Common myeloid progenitor, CD34-positive (primary cell): ENCODE measurements around the gene STON1.

Source experiments
- CTCF ChIA-PET: fragments of 350-600 bp; sonication (Branson Sonifier 250); formaldehyde crosslinking; loops from one replicate; lab custom pipeline; 2021; ENCODE audit warnings: antibody characterized with exemption; lab: Charles Lee
- POLR2A ChIA-PET: fragments of 350-600 bp; sonication (Branson Sonifier 250); formaldehyde crosslinking; loops from one replicate; lab custom pipeline; 2021; ENCODE audit warnings: antibody characterized with exemption; lab: Charles Lee
- DNase-seq, 3 donors: peaks; one replicate each; pipeline versions ENCODE4 v3.0.0 to v3.0.0-alpha.2; 2013
- H3K27ac ChIP-seq, 2 experiments: 1 replicate in 1 of 2; 2 replicates in 1 of 2; pipeline ENCODE4 v1.7.0; 2013; ENCODE audit warnings: inconsistent platforms in 2 of 2, low read length in 2 of 2, mild to moderate bottlenecking in 2 of 2, low read depth in 1 of 2, moderate library complexity in 1 of 2; ENCODE audit not compliant: severe bottlenecking in 2 of 2, insufficient read depth in 1 of 2, poor library complexity in 1 of 2
- H3K27me3 ChIP-seq, 5 experiments: replicated peaks in 2 of 5; 1 replicate in 3 of 5; 2 replicates in 2 of 5; pipeline versions ENCODE4 v1.6.1 to v1.7.0; 2013; ENCODE audit warnings: low read length in 4 of 5, mild to moderate bottlenecking in 2 of 5, moderate library complexity in 2 of 5, inconsistent platforms in 1 of 5; ENCODE audit not compliant: insufficient read depth in 5 of 5, control insufficient read depth in 4 of 5
- H3K36me3 ChIP-seq, 4 experiments: 1 replicate in 2 of 4; 2 replicates in 2 of 4; pipeline versions ENCODE4 v1.6.1 to v1.7.0; 2013; ENCODE audit warnings: low read length in 3 of 4, control low read depth in 1 of 4, mild to moderate bottlenecking in 1 of 4; ENCODE audit not compliant: control insufficient read depth in 4 of 4, insufficient read depth in 4 of 4
- H3K4me1 ChIP-seq, 4 experiments: 1 replicate in 3 of 4; 2 replicates in 1 of 4; pipeline versions ENCODE4 v1.6.1 to v1.7.1; 2013; ENCODE audit warnings: low read length in 3 of 4, mild to moderate bottlenecking in 3 of 4, control low read depth in 1 of 4, inconsistent platforms in 1 of 4, moderate library complexity in 1 of 4; ENCODE audit not compliant: control insufficient read depth in 4 of 4, insufficient read depth in 4 of 4; ENCODE audit errors: control extremely low read depth in 1 of 4
- H3K4me3 ChIP-seq, 7 experiments: 1 replicate in 4 of 7; 2 replicates in 3 of 7; pipeline versions ENCODE4 v1.5.1 to v1.7.0; 2013; ENCODE audit warnings: mild to moderate bottlenecking in 7 of 7, low read length in 6 of 7, moderate library complexity in 6 of 7, inconsistent platforms in 2 of 7, low read depth in 2 of 7, control low read depth in 1 of 7; ENCODE audit not compliant: insufficient read depth in 4 of 7, control insufficient read depth in 1 of 7; ENCODE audit errors: extremely low read depth in 1 of 7
- H3K9me3 ChIP-seq, 5 experiments: 1 replicate in 4 of 5; 2 replicates in 1 of 5; pipeline versions ENCODE4 v1.6.1 to v1.7.1; 2013; ENCODE audit warnings: low read length in 4 of 5, mild to moderate bottlenecking in 2 of 5, inconsistent platforms in 1 of 5, low read depth in 1 of 5, moderate library complexity in 1 of 5; ENCODE audit not compliant: control insufficient read depth in 4 of 5, insufficient read depth in 2 of 5; ENCODE audit errors: control extremely low read depth in 1 of 5
- WGBS: methylation state at CpG from one replicate; pipeline ENCODE4 v1.1.5; 2013; ENCODE audit not compliant: insufficient coverage; 5-methylcytosine and 5-hydroxymethylcytosine counted together

STON1 gene

GRCh38 chr2:48624696-48625095 lies 94.7 kb downstream of the STON1 start:
- peaks cover 0 to 3% (median 0%) of the 10 kb centered on the region in 5 experiments for H3K9me3 ChIP-seq
- no peaks in the 10 kb centered on the region for H3K4me1 ChIP-seq
- no peak overlapping the region for H3K27ac ChIP-seq
- no peak overlapping the region for H3K4me3 ChIP-seq
- DNase-seq: no peak
- H3K36me3 ChIP-seq: no peaks in the 10 kb centered on the region
- ChIA-PET POLR2A (no interaction called here), CTCF (no interaction called here)
- no peaks in the 10 kb centered on the region for H3K27me3 ChIP-seq
- no CpG with 5 or more reads among the region's 2 CpGs for WGBS

DNA sequence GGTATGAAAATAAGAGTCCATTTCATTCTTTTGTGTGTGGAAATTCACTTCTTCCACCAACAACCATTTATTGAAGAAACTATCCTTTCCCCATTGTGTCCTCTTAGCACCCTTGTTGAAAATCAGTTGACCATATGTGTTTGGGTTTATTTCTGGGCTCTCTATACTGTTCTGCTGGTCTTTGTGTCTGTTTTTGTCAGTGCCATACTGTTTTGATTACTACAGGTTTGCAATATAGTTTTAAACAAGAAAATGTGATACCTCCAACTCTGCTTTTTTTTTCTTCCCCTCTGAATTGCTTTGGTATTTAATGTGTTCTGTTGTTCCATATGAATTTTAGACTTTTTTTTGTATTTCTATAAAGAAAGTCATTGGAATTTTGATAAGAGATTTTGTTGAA lies 96.1 kb downstream of the STON1 start:
- Histone ChIP-seq H3K4me1 (no peaks in the 10 kb centered on the region), H3K4me3 (no peak overlapping the region), H3K9me3 (peaks cover 0 to 3% (median 0%) of the 10 kb centered on the region in 5 experiments), H3K27ac (no peak overlapping the region), H3K36me3 (no peaks in the 10 kb centered on the region), H3K27me3 (no peaks in the 10 kb centered on the region)
- POLR2A ChIA-PET: no interaction called here
- no peak for DNase-seq
- CTCF ChIA-PET: no interaction called here

DNA sequence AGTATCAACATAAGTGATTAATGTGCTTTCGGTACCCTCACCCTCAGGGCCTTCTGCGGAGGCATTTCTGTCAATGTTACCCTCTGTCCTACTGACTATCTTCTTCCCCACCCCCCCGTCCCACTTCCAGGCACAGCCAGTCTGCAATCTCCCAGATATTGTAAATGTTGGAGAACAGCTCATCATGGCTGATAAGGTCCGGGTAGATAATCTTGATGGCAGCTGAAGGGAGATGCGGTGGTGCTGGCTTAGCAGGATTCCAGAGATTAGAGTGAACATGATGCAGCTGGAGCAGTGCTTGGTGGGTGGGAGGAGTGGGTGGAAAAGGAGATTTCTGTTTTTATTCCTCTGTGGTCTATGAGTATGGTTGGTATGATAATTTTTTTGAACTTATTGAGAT lies 103.2 kb downstream of the STON1 start:
- 95% methylated on average over 4 of the region's 5 CpGs for WGBS

GRCh38 chr2:48635786-48636185 lies 105.8 kb downstream of the STON1 start:
- Histone ChIP-seq H3K4me3 (no peak overlapping the region), H3K9me3 (peaks cover 0 to 8% (median 0%) of the 10 kb centered on the region in 5 experiments), H3K27me3 (no peaks in the 10 kb centered on the region), H3K4me1 (no peaks in the 10 kb centered on the region), H3K27ac (no peak overlapping the region), H3K36me3 (no peaks in the 10 kb centered on the region)
- ChIA-PET CTCF (no interaction called here), POLR2A (no interaction called here)
- DNase-seq: no peak
- no CpG with 5 or more reads among the region's 2 CpGs for WGBS

More for the DNA sequence above, 103.2 kb downstream of the STON1 start:
- no peaks in the 10 kb centered on the region for H3K36me3 ChIP-seq
- no peaks in the 10 kb centered on the region for H3K27me3 ChIP-seq
- no peak overlapping the region for H3K27ac ChIP-seq
- no peaks in the 10 kb centered on the region for H3K4me1 ChIP-seq
- H3K9me3 ChIP-seq: peaks cover 0 to 8% (median 0%) of the 10 kb centered on the region in 5 experiments
- H3K4me3 ChIP-seq: no peak overlapping the region
- ChIA-PET CTCF (no interaction called here), POLR2A (no interaction called here)
- no peak for DNase-seq

- ChIA-PET POLR2A (no interaction called here), CTCF (no interaction called here)
- Histone ChIP-seq H3K9me3 (peaks cover 0 to 8% (median 0%) of the 10 kb centered on the region in 5 experiments), H3K4me1 (no peaks in the 10 kb centered on the region), H3K27ac (no peak overlapping the region), H3K4me3 (no peak overlapping the region), H3K27me3 (no peaks in the 10 kb centered on the region), H3K36me3 (no peaks in the 10 kb centered on the region)
- no CpG with 5 or more reads among the region's 1 CpG for WGBS
- DNase-seq: no peak
Observed at GRCh38 chr2:48638261-48638660, 108.3 kb downstream of the STON1 start.
